Suprapubic skin (tissue), 4 donors: ENCODE results near the gene TTC27. TPM values are rescaled to one million over a fixed set of nuclear protein-coding genes. Genes with fewer than 3 reads are reported as not detected.

ENCODE experiments used
- DNase-seq, 2 donors: peaks; one replicate each; pipeline ENCODE4 v3.0.0-alpha.2; 2019; ENCODE audit warnings: low spot score in 2 of 2
- H3K27ac ChIP-seq: fragments of 200-600 bp; sonication (generic); one replicate; pipeline ENCODE4 v1.5.1; 2019
- H3K27me3 ChIP-seq: fragments of 200-600 bp; sonication (generic); one replicate; pipeline ENCODE4 v1.5.1; 2019
- H3K36me3 ChIP-seq: fragments of 200-600 bp; sonication (generic); one replicate; pipeline ENCODE4 v1.5.1; 2019
- H3K4me1 ChIP-seq: fragments of 200-600 bp; sonication (generic); one replicate; pipeline ENCODE4 v1.5.1; 2019
- H3K4me3 ChIP-seq: fragments of 200-600 bp; sonication (generic); one replicate; pipeline ENCODE4 v1.5.1; 2019; ENCODE audit warnings: mild to moderate bottlenecking
- H3K9me3 ChIP-seq: fragments of 200-600 bp; sonication (generic); one replicate; pipeline ENCODE4 v1.5.1; 2019
- EP300 ChIP-seq: sonication (generic); formaldehyde crosslinking; IDR thresholded peaks from one replicate; pipeline ENCODE4 v1.6.1; 2017; ENCODE audit warnings: antibody characterized with exemption
- POLR2A ChIP-seq, 2 donors: fragments of 450-650 bp; IDR thresholded peaks; one replicate each; pipeline ENCODE4 v1.6.1; 2017; ENCODE audit warnings: antibody characterized with exemption in 2 of 2, mild to moderate bottlenecking in 2 of 2, moderate library complexity in 2 of 2
- POLR2AphosphoS5 ChIP-seq, 3 donors: sonication (generic); formaldehyde crosslinking; IDR thresholded peaks; one replicate each; pipeline ENCODE4 v1.6.1; 2017; ENCODE audit warnings: antibody characterized with exemption in 3 of 3
- WGBS: methylation state at CpG from one replicate; pipeline ENCODE4 v1.1.5; 2018; 5-methylcytosine and 5-hydroxymethylcytosine counted together
- total RNA-seq, 4 donors: library from RNA; depleted of rRNA; stranded (reverse); fragments of >200 nt; gene quantifications; one replicate each; pipeline ENCODE4 v1.1.0, GENCODE V29; 2016
- TF ChIP-seq, protein P1 (sequence below), 2 donors: fragments of 200-600 bp in 1 of 2; fragments of 450-650 bp in 1 of 2; sonication (generic) in 1 of 2; IDR thresholded peaks; one replicate each; pipeline ENCODE4 v1.5.1; 2016 to 2019; ENCODE audit warnings: antibody characterized with exemption in 2 of 2, mild to moderate bottlenecking in 1 of 2, moderate library complexity in 1 of 2

TTC27 gene
- total RNA-seq, 4 donors from 2014 or later, result 14.0 to 32.7 (median 19.1) TPM

DNA sequence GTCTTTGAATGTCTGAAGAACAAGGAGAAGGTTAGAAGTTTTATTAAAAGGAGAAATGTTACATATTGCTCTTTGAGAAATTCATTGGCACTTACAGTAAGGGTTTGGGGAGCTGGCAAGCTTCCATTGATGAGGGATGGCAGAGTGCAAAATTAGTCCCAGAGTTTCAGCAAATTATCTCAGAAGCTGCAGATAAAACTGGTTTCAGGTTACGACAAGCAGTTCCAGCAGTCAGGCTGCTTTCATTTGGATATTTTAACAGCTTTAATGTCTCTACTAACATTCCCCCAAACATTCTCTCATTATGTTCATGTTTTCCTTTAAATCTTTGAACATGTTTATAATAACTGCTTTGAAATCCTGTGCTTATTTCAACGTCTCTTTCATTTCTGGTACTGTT is 153.1 kb downstream of the TTC27 start:
- Histone ChIP-seq H3K4me1 (no peaks in the 10 kb centered on the region), H3K9me3 (peaks cover 10% of the 10 kb centered on the region), H3K4me3 (no peak overlapping the region), H3K27me3 (no peaks in the 10 kb centered on the region), H3K36me3 (peaks cover 40% of the 10 kb centered on the region), H3K27ac (no peak overlapping the region)
- 91% methylated on average over 2 of the region's 2 CpGs for WGBS
- DNase-seq, result no peak
- TF ChIP-seq EP300 (no peak), POLR2A (IDR thresholded peaks at IDR 0.05) (no peak)
- TF ChIP-seq, protein P1, sequence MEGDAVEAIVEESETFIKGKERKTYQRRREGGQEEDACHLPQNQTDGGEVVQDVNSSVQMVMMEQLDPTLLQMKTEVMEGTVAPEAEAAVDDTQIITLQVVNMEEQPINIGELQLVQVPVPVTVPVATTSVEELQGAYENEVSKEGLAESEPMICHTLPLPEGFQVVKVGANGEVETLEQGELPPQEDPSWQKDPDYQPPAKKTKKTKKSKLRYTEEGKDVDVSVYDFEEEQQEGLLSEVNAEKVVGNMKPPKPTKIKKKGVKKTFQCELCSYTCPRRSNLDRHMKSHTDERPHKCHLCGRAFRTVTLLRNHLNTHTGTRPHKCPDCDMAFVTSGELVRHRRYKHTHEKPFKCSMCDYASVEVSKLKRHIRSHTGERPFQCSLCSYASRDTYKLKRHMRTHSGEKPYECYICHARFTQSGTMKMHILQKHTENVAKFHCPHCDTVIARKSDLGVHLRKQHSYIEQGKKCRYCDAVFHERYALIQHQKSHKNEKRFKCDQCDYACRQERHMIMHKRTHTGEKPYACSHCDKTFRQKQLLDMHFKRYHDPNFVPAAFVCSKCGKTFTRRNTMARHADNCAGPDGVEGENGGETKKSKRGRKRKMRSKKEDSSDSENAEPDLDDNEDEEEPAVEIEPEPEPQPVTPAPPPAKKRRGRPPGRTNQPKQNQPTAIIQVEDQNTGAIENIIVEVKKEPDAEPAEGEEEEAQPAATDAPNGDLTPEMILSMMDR (IDR thresholded peaks at IDR 0.05), result no peak

GRCh38 chr2:32783469-32783868 is 155.6 kb downstream of the TTC27 start:
- TF ChIP-seq EP300 (no peak), POLR2AphosphoS5 (IDR thresholded peaks at IDR 0.05) (no peak), POLR2A (IDR thresholded peaks at IDR 0.05) (no peak)
- TF ChIP-seq, protein P1 (IDR thresholded peaks at IDR 0.05), result no peak
- no peak for DNase-seq
- Histone ChIP-seq H3K4me1 (no peaks in the 10 kb centered on the region), H3K9me3 (peaks cover 10% of the 10 kb centered on the region), H3K4me3 (no peak overlapping the region), H3K27ac (no peak overlapping the region), H3K27me3 (no peaks in the 10 kb centered on the region), H3K36me3 (peaks cover 34% of the 10 kb centered on the region)
- WGBS, result 85% methylated on average over 2 of the region's 2 CpGs

GRCh38 chr2:32783933-32784332 is 156.1 kb downstream of the TTC27 start:
- peaks cover 29% of the 10 kb centered on the region for H3K36me3 ChIP-seq
- no peak for DNase-seq
- no peak for TF ChIP-seq POLR2AphosphoS5 (IDR thresholded peaks at IDR 0.05)
- TF ChIP-seq, protein P1 (IDR thresholded peaks at IDR 0.05), result no peak
- TF ChIP-seq POLR2A (IDR thresholded peaks at IDR 0.05), result no peak
- no peak for TF ChIP-seq EP300
- WGBS, result 95% methylated on average over 4 of the region's 4 CpGs
- H3K27ac ChIP-seq, result no peak overlapping the region
- H3K4me3 ChIP-seq, result no peak overlapping the region
- H3K27me3 ChIP-seq, result no peaks in the 10 kb centered on the region
- no peaks in the 10 kb centered on the region for H3K4me1 ChIP-seq
- peaks cover 10% of the 10 kb centered on the region for H3K9me3 ChIP-seq

- Histone ChIP-seq H3K27me3 (no peaks in the 10 kb centered on the region), H3K4me1 (no peaks in the 10 kb centered on the region), H3K9me3 (no peaks in the 10 kb centered on the region), H3K36me3 (peaks cover 17% of the 10 kb centered on the region), H3K4me3 (no peak overlapping the region), H3K27ac (no peak overlapping the region)
- TF ChIP-seq, protein P1 (IDR thresholded peaks at IDR 0.05), result no peak
- no peak for TF ChIP-seq EP300
- no peak for TF ChIP-seq POLR2AphosphoS5 (IDR thresholded peaks at IDR 0.05)
- no peak for TF ChIP-seq POLR2A (IDR thresholded peaks at IDR 0.05)
- no peak for DNase-seq
Observed at GRCh38 chr2:32787207-32787606, 159.4 kb downstream of the TTC27 start.

DNA sequence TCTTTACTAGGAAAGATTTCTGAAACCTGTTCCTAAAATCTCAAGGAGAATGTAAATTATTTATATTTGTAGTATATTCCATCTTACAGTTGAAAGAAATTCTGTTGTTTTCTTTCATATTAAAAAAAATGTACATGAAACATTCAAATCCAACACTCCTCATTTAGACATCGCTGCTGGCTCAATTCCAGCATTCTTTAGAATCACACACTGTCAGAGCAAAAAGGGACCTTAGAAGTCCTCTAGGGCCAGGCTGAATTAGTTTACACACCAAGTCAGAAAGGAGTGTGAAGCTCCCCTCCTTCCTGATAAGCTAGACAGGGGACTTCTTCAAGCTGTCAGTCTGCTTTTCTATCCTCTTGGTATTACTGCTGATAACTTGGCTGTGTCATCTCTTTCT is 160.3 kb downstream of the TTC27 start:
- H3K27ac ChIP-seq, result no peak overlapping the region
- WGBS, result 77% methylated on average over 1 of the region's 1 CpG
- no peaks in the 10 kb centered on the region for H3K9me3 ChIP-seq
- TF ChIP-seq, protein P1 (IDR thresholded peaks at IDR 0.05), result no peak
- TF ChIP-seq EP300, result no peak
- no peak for TF ChIP-seq POLR2A (IDR thresholded peaks at IDR 0.05)
- H3K36me3 ChIP-seq, result peaks cover 9% of the 10 kb centered on the region
- no peak for DNase-seq
- no peak overlapping the region for H3K4me3 ChIP-seq
- no peaks in the 10 kb centered on the region for H3K27me3 ChIP-seq
- H3K4me1 ChIP-seq, result no peaks in the 10 kb centered on the region
